ENCODE data around the gene EPGN.

GRCh38 chr4:74320559-74321118, 12.4 kb downstream of the EPGN start:
- TF ChIP-seq EZH2 (IDR thresholded peaks at IDR 0.05; ENCODE audit: borderline replicate concordance, low read depth, low read length, severe bottlenecking) = no peak
- TF ChIP-seq CTCF (IDR thresholded peaks at IDR 0.05; ENCODE audit: borderline replicate concordance, extremely low read depth, low read length, poor library complexity, severe bottlenecking) = peak; percentile 64

Measured in DND-41 (cell line).